GM12878 (cell line): ENCODE results near the gene DCAF7. TPM values are rescaled to one million over a fixed set of nuclear protein-coding genes. Genes with fewer than 3 reads are reported as not detected.

ENCODE experiments used
- BRCA1 ChIP-seq: IDR thresholded peaks from 2 replicates; pipeline ENCODE4 v1.6.1; 2011; ENCODE audit warnings: low read depth, low read length, improper control_type of control experiment
- CREB1 ChIP-seq: IDR thresholded peaks from 2 replicates; pipeline ENCODE4 v1.6.1; 2012; ENCODE audit warnings: low read depth, mild to moderate bottlenecking, inconsistent platforms
- CTCF ChIP-seq, 3 experiments: IDR thresholded peaks in 2 of 3; conservative IDR thresholded peaks in 1 of 3; 2 replicates each; pipeline ENCODE4 v1.5.1; 2011; ENCODE audit warnings: low read depth in 3 of 3, low read length in 3 of 3, mild to moderate bottlenecking in 3 of 3, control low read depth in 2 of 3, moderate library complexity in 2 of 3, inconsistent platforms in 1 of 3, mixed read lengths in 1 of 3; ENCODE audit not compliant: control insufficient read depth in 2 of 3, insufficient read depth in 1 of 3; ENCODE audit errors: extremely low read depth in 1 of 3
- CUX1 ChIP-seq: IDR thresholded peaks from 2 replicates; pipeline ENCODE4 v1.6.1; 2012; ENCODE audit warnings: improper control_type of control experiment, low read depth, low read length; ENCODE audit not compliant: insufficient replicate concordance
- IKZF1 ChIP-seq: fragments of 450-650 bp; conservative IDR thresholded peaks from 2 replicates; pipeline ENCODE4 v1.6.1; 2017; ENCODE audit warnings: antibody characterized with exemption, mild to moderate bottlenecking
- KAT2A ChIP-seq: conservative IDR thresholded peaks from 2 replicates; pipeline ENCODE4 v1.6.1; 2011; ENCODE audit warnings: low read depth, low read length; ENCODE audit not compliant: control insufficient read depth
- RAD51 ChIP-seq: fragments of 450-650 bp; IDR thresholded peaks from 2 replicates; pipeline ENCODE4 v1.6.1; 2016; ENCODE audit warnings: moderate library complexity, mild to moderate bottlenecking, inconsistent platforms
- RBBP5 ChIP-seq: fragments of 200-600 bp; sonication (generic); conservative IDR thresholded peaks from 2 replicates; pipeline ENCODE4 v1.6.1; 2016
- SPI1 ChIP-seq: IDR thresholded peaks from 2 replicates; pipeline ENCODE4 v1.6.1; 2011; ENCODE audit warnings: low read depth, mild to moderate bottlenecking, low read length, moderate library complexity, borderline replicate concordance; ENCODE audit not compliant: insufficient read depth
- USF2 ChIP-seq: IDR thresholded peaks from 2 replicates; pipeline ENCODE4 v1.6.1; 2011; ENCODE audit warnings: low read depth, low read length, improper control_type of control experiment, borderline replicate concordance
- ZBED1 ChIP-seq: IDR thresholded peaks from 2 replicates; pipeline ENCODE4 v1.6.1; 2016; ENCODE audit warnings: borderline replicate concordance
- polyA plus RNA-seq, 11 experiments: library from polyadenylated mRNA; depleted of rRNA in 4 of 11; unstranded in 6 of 11; stranded (reverse) in 5 of 11; fragments of >200 nt; fragmentation: Nextera tagmentation in 4 of 11; fragmentation: Illumina TruSeq in 1 of 11; extraction: Ambion mirVana in 4 of 11; extraction: Trizol in 1 of 11; gene quantifications; 1 replicate in 1 of 11; 2 replicates in 10 of 11; pipeline versions ENCODE4 v1.2.1 to v1.2.3, GENCODE V29; 2011 to 2016; ENCODE audit warnings: inconsistent platforms in 2 of 11, missing spikeins in 2 of 11, low read depth in 1 of 11
- total RNA-seq, 4 experiments: library from RNA; depleted of rRNA in 3 of 4; stranded (reverse); fragments of >200 nt in 3 of 4; fragmentation: Illumina TruSeq in 1 of 4; extraction: Trizol in 1 of 4; gene quantifications; 2 replicates each; pipeline versions ENCODE4 v1.2.1 to v1.2.3, GENCODE V29; 2013 to 2021
- TF ChIP-seq, protein P1 (sequence below): fragments of 450-650 bp; IDR thresholded peaks from 2 replicates; pipeline ENCODE4 v1.6.1; 2017; ENCODE audit warnings: antibody characterized with exemption, mild to moderate bottlenecking, moderate library complexity
- TF ChIP-seq, protein P2 (sequence below): fragments of 450-650 bp; formaldehyde crosslinking; IDR thresholded peaks from 2 replicates; pipeline ENCODE4 v1.5.0; 2022; ENCODE audit warnings: mild to moderate bottlenecking, missing genetic modification characterization

DCAF7 gene
- total and polyA plus RNA-seq, 10 of the 15 experiments (the other 5 are each of a cell fraction or from before 2014, with no cell fraction given) = 27.0 to 103 (median 54.5) TPM

- TF ChIP-seq CUX1 = no peak
- TF ChIP-seq CTCF (IDR thresholded peaks at IDR 0.05 in 2 of 3, conservative IDR thresholded peaks at IDR 0.05 in 1 of 3; ENCODE audit: control insufficient read depth in 2 of 3, extremely low read depth in 1 of 3, insufficient read depth in 1 of 3, low read depth in 3 of 3, low read length in 3 of 3) = no peak
- TF ChIP-seq CREB1 = peak; percentile 88
- peak; percentile 20; the same call in 1 of the 2 replicates for TF ChIP-seq IKZF1
- TF ChIP-seq, protein P1, sequence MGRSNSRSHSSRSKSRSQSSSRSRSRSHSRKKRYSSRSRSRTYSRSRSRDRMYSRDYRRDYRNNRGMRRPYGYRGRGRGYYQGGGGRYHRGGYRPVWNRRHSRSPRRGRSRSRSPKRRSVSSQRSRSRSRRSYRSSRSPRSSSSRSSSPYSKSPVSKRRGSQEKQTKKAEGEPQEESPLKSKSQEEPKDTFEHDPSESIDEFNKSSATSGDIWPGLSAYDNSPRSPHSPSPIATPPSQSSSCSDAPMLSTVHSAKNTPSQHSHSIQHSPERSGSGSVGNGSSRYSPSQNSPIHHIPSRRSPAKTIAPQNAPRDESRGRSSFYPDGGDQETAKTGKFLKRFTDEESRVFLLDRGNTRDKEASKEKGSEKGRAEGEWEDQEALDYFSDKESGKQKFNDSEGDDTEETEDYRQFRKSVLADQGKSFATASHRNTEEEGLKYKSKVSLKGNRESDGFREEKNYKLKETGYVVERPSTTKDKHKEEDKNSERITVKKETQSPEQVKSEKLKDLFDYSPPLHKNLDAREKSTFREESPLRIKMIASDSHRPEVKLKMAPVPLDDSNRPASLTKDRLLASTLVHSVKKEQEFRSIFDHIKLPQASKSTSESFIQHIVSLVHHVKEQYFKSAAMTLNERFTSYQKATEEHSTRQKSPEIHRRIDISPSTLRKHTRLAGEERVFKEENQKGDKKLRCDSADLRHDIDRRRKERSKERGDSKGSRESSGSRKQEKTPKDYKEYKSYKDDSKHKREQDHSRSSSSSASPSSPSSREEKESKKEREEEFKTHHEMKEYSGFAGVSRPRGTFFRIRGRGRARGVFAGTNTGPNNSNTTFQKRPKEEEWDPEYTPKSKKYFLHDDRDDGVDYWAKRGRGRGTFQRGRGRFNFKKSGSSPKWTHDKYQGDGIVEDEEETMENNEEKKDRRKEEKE = no peak
- TF ChIP-seq BRCA1 = no peak
- no peak for TF ChIP-seq RAD51
- no peak for TF ChIP-seq KAT2A
- TF ChIP-seq, protein P2, sequence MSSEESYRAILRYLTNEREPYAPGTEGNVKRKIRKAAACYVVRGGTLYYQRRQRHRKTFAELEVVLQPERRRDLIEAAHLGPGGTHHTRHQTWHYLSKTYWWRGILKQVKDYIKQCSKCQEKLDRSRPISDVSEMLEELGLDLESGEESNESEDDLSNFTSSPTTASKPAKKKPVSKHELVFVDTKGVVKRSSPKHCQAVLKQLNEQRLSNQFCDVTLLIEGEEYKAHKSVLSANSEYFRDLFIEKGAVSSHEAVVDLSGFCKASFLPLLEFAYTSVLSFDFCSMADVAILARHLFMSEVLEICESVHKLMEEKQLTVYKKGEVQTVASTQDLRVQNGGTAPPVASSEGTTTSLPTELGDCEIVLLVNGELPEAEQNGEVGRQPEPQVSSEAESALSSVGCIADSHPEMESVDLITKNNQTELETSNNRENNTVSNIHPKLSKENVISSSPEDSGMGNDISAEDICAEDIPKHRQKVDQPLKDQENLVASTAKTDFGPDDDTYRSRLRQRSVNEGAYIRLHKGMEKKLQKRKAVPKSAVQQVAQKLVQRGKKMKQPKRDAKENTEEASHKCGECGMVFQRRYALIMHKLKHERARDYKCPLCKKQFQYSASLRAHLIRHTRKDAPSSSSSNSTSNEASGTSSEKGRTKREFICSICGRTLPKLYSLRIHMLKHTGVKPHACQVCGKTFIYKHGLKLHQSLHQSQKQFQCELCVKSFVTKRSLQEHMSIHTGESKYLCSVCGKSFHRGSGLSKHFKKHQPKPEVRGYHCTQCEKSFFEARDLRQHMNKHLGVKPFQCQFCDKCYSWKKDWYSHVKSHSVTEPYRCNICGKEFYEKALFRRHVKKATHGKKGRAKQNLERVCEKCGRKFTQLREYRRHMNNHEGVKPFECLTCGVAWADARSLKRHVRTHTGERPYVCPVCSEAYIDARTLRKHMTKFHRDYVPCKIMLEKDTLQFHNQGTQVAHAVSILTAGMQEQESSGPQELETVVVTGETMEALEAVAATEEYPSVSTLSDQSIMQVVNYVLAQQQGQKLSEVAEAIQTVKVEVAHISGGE (CRISPR knock-in tag) = no peak
- TF ChIP-seq ZBED1 = no peak
- TF ChIP-seq RBBP5 = no peak
- TF ChIP-seq USF2 = no peak
- TF ChIP-seq SPI1 = peak; percentile 73
Measured at GRCh38 chr17:63549946-63550816, at the start of gene DCAF7 (continued).
